OCI-M1 (cell line): ENCODE measurements around the gene REEP5.
A peak's percentile ranks its signal among the peaks of the same experiment; 100 is the strongest.
"Not testable (repeated sequence)": the region's sequence is repeated elsewhere in the genome, so short reads cannot be mapped to it uniquely, and the experiment has no call there.

Source experiments
- DNase-seq: peaks from one replicate; lab custom pipeline; 2025; lab: John Stamatoyannopoulos, UW

REEP5 gene

GRCh38 chr5:112921833-112922817 lies at the start of gene REEP5:
REEP5 (minus strand) TSS chr5:112922227; CDS start chr5:112922190, 37 bp downstream.
- DNase-seq, result peak; percentile 90

- no peak for DNase-seq
These were observed 49.2 kb upstream of the REEP5 start for GRCh38 chr5:112971276-112971675.

- DNase-seq, result no peak
These were observed 46.5 kb upstream of the REEP5 start for GRCh38 chr5:112968411-112969106.

- no peak for DNase-seq
These were observed 45.6 kb upstream of the REEP5 start for GRCh38 chr5:112967520-112968083.

- DNase-seq, result no peak
These were observed 43.8 kb upstream of the REEP5 start for GRCh38 chr5:112965733-112966306.

- not testable (repeated sequence) for DNase-seq
These were observed 41.3 kb upstream of the REEP5 start for GRCh38 chr5:112963374-112963733.

GRCh38 chr5:112960863-112961504 lies 39.0 kb upstream of the REEP5 start:
- no peak for DNase-seq

- no peak for DNase-seq
These were observed 38.3 kb upstream of the REEP5 start for GRCh38 chr5:112960315-112960714.

GRCh38 chr5:112959872-112960271 lies 37.8 kb upstream of the REEP5 start:
- not testable (repeated sequence) for DNase-seq

- DNase-seq, result peak; percentile 45
These were observed 36.4 kb upstream of the REEP5 start for GRCh38 chr5:112958093-112959088.

- no peak for DNase-seq
These were observed 35.2 kb upstream of the REEP5 start for GRCh38 chr5:112957036-112957808.

- no peak for DNase-seq
These were observed 34.6 kb upstream of the REEP5 start for GRCh38 chr5:112956606-112957005.

GRCh38 chr5:112951124-112951702 lies 29.2 kb upstream of the REEP5 start:
- no peak for DNase-seq

- DNase-seq, result no peak
These were observed 26.4 kb upstream of the REEP5 start for GRCh38 chr5:112948458-112948857.

GRCh38 chr5:112940670-112941069 lies 18.6 kb upstream of the REEP5 start:
- no peak for DNase-seq

GRCh38 chr5:112938286-112938685 lies 16.3 kb upstream of the REEP5 start:
- DNase-seq, result no peak

- DNase-seq, result no peak
These were observed 13.6 kb upstream of the REEP5 start for GRCh38 chr5:112935675-112936074.

GRCh38 chr5:112934366-112934663 lies 12.3 kb upstream of the REEP5 start:
- DNase-seq, result no peak

GRCh38 chr5:112933651-112934365 lies 11.8 kb upstream of the REEP5 start:
- DNase-seq, result no peak
